Measurements from ENCODE around the gene TULP3.

Gene TULP3

GRCh38 chr12:2877953-2878732 lies 12.5 kb upstream of the TULP3 start:
- DNase-seq: no peak

DNA sequence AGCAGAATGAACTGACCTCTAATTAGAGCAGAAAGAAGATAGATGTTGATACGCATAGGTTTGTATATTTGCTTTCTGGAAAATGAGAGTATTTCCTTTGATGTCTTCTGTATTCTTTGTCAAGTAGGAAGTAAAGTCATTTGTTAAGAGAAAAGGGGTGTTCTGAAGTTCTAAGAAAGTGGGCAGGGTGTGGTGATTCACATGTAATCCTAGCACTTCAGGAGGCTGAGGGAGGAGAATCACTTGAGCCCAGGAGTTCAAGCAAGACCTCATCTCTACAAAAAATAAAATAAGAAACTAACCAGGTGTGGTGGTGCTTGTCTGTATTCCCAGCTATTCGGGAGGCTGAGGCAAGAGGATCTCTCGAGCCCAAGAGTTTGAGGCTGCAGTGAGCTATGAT lies 10.8 kb upstream of the TULP3 start:
- DNase-seq: no peak

GRCh38 chr12:2884810-2885209 lies 5.9 kb upstream of the TULP3 start:
- no peak for DNase-seq

GRCh38 chr12:2886768-2887450 lies 3.8 kb upstream of the TULP3 start:
- no peak for DNase-seq

DNA sequence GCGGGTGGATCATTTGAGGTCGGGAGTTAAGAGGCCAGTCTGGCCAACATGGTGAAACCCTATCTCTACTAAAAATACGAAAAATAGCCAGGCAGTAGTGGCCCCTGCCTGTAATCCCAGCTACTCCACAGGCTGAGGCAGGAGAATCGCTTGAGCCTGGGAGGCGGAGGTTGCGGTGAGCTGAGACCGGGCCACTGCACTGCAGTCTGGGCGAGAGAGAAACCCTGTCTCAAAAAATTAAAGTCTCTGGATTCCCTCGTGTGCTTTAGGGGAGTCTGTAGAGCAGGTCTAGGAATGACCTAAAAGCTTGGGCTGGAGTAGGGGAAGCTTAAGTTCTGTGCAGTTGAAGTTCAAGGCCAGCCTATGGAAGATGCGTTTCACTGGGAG lies 697 bp upstream of the TULP3 start:
- DNase-seq: no peak

DNA sequence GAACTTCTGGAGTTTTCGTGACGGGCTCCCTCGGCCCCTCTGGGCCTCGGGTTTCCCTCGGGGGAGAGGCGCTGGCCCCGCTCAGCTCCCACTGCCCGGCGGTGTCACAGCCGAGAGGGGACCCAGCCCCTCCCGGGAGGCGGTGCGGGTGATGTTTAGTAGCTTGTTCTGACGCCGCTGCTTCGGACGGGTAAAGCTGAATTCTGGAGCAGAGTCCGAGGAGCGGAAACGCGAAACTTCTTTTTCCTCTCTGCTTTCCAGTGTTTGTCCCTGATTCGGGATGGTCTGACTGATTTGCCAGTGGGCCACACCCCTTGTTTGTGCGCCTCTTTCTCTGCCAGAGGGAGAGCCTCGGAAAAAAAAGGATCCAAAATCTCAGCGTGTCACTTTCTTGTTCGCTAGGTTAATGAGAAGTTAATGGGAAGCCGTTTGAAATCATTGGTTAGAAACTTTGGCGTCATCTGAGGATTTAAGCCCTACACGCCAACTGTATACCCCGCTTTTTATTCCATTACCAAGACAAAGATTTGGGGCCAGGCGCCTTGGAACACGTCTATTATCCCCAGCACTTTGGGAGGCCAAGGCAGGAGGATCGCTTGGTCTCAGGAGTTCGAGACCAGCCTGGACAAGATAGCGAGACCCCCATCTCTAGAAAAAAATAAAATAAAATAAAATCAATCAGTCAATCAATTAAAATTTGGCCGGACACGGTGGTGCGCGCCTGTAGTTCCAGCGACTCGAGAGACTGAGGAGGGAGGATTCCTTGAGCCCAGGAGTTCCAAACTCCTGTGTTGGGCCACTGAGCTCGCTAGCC lies 756 bp downstream of the TULP3 start:
- DNase-seq: peak; percentile 19

DNA sequence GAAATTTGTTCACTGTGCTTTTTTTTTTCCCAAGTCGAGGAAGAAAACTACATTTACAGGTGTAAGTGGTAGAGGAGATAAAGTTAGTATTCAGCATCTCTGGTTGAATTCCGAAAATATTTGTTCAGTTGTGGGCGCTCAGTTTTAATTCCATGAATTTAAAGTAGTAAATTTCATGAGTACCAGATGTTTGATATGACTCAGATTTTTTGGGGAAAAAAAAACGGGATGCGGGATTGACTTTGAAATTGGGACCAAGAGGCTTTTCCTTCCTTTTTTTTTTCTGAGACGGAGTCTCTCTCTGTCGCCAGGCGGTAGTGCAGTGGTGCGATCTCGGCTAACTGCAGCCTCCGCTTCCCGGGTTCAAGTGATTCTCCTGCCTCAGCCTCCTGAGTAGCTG lies 1.6 kb downstream of the TULP3 start:
- no peak for DNase-seq

GRCh38 chr12:2893007-2893406 lies 2.3 kb downstream of the TULP3 start:
- DNase-seq: no peak

DNA sequence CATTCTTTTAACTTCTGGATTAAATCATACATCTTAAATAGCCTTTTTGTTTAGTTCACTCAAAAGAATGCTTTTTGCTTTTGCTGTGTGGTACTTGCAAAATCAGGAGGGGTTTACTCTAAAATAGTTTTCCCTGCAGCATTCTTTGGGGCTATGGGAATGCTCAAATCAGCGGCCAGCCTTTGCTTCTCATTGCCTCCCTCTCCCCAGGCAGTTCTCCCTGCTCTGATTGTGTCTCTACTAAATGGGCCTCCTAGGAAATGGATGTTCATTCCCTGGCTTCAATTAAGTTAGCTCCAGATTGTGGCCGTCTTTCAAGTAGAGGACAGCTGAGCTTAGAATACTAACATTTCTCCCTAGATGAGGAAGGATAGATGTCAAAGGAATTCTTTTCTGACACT lies 4.4 kb downstream of the TULP3 start:
- no peak for DNase-seq

DNA sequence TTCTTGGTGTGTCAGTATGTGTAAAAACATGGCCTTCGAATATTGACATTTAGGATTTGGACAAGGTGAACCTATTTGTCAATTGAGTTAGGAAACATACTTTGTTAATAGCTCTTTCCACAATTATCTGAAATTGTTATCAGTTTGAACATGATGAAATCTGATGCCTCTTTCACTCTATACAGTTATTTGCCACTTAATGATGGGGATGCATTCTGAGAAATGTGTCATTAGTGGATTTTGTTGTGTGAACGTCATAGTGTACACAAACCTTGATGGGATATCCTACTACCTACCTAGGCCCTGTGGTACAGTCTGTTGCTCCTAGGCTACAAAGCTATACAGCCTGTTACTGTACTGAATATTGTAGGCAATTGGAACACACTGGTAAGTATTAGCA lies 4.8 kb downstream of the TULP3 start:
- DNase-seq: no peak

DNA sequence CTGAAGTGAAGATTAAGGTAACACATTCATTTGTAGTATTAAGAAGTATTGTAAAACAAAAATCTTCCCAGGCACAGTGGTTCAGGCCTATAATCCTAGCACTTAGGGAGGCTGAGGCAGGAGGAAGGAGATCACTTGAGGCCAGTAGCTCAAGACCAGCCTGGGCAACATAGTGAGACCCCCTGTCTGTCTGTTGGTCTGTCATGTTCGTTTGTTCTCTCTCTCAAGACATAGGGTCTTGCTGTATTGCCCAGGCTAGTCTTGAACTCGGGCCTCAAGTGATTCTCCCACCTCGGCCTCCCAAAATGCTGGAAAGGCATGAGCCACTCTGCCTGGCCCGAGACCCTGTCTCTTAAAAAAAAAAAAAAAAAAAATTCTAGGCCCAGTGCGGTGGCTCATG lies 6.7 kb downstream of the TULP3 start:
- no peak for DNase-seq

GRCh38 chr12:2900642-2901041 lies 10.0 kb downstream of the TULP3 start:
- no peak for DNase-seq

DNA sequence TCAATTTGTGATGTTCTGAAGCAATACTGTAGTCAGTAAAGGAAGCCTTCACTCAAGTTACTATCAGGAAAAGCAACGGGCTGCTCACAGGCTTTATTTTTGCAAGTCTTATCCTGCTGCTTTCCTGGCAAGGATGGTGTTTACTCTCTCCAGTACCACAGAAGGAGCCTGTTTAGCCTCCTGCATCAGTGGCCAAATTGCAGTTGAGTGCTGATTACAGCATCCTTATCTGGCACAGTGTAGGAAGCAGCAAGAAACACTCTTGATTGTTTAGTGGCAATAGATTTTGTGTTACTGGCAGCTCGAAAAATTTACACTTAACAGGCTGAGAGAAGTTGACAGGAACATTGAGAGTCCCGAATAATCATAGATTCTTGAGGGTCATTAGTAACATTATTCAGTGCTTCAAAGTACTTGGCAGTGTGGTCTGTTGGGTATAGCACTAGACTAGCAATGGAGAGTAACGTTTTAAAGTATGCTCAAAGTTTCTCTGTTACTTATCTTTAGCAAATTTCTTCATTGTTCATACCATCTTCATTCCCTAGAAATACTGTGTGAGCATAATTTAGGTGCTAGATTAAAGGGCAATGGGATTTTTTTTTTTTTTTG lies 11.7 kb downstream of the TULP3 start:
- DNase-seq: no peak

GRCh38 chr12:2904260-2904659 lies 13.6 kb downstream of the TULP3 start:
- no peak for DNase-seq

DNA sequence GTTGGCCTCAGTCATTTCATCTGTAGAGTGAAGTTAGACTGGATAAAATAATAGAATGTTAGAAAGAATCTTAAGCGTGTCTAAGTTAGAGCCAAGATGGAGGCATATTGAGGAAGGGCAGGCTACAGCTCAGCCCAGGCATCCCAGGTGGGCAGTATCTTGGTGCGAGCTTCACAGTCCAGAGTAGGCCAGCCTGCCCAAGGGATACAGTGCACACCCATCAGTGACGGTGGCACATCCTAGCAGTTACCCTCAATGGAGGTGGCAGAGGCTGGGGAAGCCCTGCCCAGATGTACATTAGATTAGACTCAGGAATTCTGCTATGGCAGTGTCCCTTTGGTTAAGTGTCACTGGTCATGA lies 21.5 kb downstream of the TULP3 start:
- no peak for DNase-seq

- no peak for DNase-seq
Observed at GRCh38 chr12:2919249-2919648, 28.6 kb downstream of the TULP3 start.

- no peak for DNase-seq
Observed at GRCh38 chr12:2922329-2922728, 31.6 kb downstream of the TULP3 start.

DNA sequence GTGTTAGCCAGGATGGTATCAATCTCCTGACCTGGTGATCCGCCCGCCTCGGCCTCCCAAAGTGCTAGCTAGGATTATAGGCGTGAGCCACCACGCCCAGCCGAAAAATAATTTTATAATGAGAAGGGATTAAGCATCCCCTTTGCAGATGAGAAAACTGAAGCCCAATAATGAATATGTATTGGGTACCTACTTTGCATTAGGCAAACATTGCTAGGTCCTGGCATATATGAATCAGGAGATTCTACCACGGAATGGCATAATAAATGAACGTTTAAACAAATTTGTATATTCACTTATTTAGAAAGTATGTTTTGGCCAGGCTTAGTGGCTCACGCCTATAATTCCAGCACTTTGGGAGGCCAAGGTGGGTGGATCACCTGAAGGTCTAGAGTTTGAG lies 32.4 kb downstream of the TULP3 start:
- DNase-seq: no peak

DNA sequence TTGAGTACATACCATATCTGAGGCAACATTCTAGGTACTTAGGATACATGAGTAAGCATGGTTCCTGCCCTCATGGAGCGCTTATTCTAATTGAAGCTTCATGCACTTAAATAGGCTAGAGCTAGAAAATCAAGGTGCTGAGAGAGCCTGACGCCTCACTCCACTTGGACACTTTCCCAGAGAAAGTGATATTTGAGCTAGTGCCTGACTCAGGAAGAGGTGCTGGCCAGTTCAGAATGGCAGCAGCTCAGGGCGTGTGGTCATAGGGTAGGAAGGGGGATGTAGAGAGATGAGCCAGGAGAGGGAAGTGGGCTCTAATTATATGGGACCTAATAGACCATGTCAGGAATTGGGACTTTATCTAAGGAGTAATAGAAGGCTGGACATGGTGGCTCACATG lies 33.3 kb downstream of the TULP3 start:
- DNase-seq: no peak

GRCh38 chr12:2925322-2925995 lies 34.8 kb downstream of the TULP3 start:
- no peak for DNase-seq

DNA sequence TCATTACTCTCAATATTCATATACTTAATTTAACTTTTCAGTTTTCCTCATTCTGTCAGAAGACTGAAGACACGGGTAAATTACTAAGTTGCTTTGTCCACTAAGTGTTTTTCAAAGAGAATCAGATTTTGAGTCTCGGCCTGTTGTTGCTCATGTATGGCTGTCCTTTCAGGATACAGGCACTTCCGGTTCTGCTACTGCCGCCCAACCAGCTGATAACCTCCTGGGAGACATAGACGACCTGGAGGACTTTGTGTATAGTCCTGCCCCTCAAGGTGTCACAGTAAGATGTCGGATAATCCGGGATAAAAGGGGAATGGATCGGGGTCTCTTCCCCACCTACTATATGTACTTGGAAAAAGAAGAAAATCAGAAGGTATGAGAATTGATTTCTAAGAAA lies 40.2 kb downstream of the TULP3 start:
- DNase-seq: no peak

DNA sequence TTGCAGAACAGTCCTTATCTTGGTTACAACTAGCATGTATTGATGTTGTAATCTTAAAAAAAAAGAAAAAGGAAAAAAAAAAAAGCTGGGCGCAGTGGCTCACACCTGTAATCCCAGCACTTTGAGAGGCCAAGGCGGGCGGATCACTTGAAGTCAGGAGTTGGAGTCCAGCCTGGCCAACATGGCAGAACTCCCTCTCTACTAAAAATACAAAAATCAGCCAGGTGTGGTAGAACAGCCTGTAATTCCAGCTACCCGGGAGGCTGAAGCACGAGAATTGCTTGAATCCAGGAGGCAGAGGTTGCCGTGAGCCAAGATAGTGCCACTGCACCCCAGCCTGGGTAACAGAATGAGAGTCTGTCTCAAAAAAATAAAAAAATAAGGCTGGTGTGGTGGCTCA lies 42.9 kb downstream of the TULP3 start:
- no peak for DNase-seq

DNA sequence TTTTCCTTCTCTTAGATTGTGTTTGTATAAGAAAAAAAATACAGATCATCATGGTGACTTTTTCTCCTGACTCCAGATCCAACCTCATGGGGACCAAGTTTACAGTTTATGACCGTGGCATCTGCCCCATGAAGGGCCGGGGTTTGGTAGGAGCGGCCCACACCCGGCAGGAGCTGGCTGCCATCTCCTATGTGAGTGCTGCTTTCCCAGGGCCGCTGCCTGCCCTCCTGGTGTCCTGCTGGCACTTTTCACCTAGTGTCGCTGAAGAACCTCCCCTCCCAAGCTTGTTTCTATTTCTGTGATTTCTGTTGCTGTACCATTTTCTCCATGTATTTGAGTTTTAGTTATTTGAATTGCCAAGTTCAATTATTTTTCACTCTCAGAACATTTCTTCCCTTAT lies 43.7 kb downstream of the TULP3 start:
- DNase-seq: no peak

Data from activated CD4-positive, alpha-beta T cell treated with anti-CD3 and anti-CD28 coated beads, Interleukin-2, amount 50 U/mL, for 1 hour (primary cell).